Activated gamma-delta T cell treated with anti-CD3 and anti-CD28 coated beads, Interleukin-2, amount 50 U/mL, for 16 hours (primary cell): ENCODE results near the gene REX1BD.

ENCODE experiments used
- DNase-seq: peaks from one replicate; pipeline ENCODE4 v3.0.0-alpha.2; 2020; ENCODE audit warnings: low read depth

Gene REX1BD

GRCh38 chr19:18603255-18603957, 14.8 kb downstream of the REX1BD start:
- no peak for DNase-seq

- DNase-seq, result no peak
These were observed 15.6 kb downstream of the REX1BD start for GRCh38 chr19:18603958-18604819.

- no peak for DNase-seq
These were observed 16.2 kb downstream of the REX1BD start for GRCh38 chr19:18604820-18605159.

GRCh38 chr19:18605196-18605545, 16.6 kb downstream of the REX1BD start:
- no peak for DNase-seq

DNA sequence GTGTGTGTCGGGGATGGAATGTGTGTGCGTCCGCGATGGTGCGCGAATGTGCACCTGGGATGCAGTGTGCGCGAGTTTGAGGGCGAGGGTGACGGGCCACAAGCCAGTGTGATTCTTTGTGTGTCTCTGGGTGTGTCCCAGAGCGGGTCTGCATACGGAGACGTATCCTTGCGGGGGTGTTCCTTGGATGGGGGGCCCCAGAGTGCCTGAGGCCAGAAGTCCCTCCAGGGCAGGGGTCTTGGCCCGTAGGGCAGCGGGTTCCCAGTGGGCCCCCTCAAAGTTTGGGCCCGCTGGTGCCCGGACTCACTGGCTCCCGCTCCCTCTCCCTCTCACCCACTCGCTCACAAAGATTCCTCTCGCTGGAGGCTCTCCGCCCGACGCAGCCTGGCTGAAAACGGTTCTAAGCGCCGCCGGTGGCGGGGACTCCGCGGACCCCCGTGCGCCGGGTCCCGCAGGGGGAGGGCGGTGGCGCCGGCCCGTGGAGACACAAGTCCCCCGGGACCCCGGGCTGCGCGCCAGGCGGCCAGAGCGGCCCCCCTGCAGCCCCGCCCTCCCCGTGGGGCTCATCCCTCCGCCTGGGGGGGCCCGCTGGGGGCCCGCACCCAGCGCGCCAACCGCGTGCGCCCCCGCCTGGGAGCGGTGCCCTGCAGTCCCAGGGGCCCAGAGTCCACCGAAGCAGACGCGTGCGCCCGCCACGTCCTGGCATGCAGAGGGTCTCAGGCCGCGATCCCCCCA, 17.1 kb downstream of the REX1BD start:
- no peak for DNase-seq

DNA sequence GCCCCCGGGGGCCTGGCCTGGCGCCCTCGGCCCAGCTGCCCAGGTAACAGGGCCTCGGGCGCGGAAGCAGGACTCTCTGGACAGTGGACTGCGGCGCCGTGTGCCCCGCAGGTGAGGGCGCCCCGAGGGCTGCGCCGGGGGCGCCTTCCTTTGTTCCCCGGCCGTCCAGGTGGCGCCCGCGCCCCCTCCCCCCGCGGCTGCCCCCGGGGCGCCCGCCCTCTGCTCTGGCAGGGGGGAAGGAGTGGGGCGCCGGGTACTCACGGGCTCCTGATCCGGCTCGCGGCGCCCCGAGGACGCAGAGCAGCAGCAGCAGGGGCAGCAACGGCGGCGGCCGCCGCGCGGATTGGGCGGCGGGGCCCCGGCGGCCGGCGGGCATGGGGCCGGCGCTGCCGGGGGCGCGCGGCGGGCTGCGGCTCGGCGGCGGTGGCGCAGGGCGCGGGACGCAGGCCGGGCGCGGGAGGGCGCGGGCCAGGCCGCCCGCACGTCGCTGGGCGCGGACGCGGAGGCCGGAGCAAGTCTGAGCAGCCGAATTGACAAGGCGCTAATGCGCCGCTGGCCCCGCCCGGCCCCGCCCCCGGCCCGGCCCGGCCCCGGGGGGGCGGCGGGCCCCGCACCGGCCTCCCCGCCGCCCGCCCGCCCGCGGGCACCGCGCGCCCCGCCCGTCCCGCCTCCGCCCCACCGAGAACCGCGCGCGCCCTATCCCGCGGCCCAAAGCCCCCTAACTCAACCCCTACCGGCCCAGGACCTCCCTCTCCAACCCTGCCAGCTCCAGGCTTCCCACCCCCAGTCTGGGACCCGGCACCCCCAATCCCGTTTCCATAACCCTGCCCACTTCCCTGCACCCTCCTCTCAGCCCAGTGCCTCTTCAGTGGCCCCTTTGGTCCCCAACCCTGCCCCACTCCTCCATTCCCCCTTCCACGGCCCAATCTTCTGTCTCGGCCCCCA, 18.0 kb downstream of the REX1BD start, which contains the start of gene CRLF1:
TSS of gene CRLF1 (minus strand) at position 519 of the 945 bp plus-strand sequence. CDS start at position 376, 143 bp downstream.
- DNase-seq, result no peak

DNA sequence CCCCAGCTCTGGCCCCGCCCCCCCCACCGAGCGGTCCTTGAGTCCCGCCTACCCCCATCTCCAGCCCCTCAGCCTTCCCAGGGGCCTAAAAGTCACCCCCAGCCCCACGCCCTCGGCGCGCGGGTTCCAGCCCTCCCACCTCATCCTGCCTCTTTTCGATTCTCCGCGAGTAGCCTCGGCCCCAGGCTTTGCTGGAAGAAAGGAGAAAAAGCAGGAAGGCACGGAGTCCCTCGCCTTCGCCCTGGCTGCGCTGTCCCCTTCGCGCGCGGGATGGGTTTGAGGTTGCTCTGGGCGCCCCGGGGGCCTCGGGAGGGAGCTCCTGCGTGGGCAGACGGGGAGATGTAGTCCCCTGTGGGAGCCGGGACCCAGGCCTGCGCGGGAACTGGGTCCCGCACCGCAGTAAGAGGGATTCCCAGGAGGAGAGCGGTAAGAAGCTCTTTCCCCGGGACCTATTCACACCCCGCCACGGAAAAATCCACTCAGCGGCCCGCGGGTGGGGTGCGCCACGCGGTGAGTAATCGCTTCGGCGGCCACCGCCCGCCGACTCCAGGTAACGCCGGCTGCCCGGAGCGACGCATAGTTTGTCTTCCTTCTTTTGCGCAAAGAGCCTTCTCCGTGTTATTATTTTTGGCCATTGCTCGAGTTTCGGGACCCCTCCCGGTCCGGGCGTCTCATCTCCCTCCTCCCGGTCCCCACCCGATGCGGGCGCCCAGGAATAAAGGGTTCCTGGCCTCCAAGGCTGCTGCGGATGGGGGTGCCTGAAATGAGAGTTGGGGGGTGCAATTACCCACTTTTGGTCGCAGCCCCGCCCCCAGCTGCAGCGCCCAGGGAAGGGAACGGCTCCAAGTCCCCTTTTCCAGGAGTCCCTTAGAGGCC, 18.9 kb downstream of the REX1BD start:
- DNase-seq, result no peak

DNA sequence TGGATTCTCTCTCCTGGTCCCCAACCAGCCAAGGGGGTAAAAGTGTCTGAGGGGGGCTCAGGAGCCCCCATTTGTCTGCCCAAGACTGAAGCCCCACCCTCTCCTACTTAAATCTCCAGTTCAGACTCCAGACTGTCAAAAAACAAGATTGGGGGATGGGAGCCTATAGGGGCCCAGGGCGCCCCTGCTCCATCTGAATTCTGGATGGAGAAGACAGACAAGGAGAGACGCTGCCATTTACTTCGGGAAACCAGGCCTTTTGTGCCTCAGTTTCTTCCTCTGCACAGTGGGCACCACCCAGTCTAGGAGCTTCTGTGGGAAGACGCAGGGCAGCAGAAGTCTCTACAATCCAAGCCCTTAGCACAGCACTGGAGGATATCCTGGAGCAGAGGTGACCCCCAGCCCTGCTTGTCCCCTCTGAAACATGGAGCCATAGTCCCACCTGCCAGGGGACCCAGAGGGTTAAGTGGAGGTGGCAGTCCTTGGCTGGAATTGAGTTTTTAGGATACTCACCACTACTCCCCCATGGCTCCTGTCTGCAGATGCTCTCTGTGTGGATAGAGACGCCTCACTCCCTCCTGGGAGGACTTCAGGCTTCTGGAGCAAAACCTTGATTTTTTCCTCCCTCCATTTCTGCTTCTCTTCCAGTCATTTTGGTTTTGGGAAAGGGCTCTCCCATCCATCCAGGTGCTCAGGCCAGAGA, 19.7 kb downstream of the REX1BD start:
- DNase-seq, result no peak

GRCh38 chr19:18608805-18609716, 20.5 kb downstream of the REX1BD start:
- no peak for DNase-seq

DNA sequence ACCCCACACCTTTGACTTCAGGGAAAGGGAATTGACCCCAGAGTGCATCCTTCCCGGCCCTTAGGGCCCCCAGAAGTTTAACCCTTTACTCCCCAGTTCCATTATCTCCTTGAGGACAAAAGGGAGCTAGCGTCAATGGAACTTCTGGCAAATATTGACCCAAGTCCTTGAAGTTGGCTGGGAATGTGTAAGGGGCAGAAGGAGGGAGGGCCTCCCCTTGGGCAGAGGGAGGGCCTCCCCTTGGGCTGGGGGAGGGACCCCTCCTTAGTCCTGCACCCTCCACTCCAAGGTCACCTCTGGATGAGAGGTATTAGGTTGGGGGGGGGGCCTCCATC, 21.1 kb downstream of the REX1BD start:
- DNase-seq, result no peak

GRCh38 chr19:18610245-18610555, 21.6 kb downstream of the REX1BD start:
- no peak for DNase-seq

DNA sequence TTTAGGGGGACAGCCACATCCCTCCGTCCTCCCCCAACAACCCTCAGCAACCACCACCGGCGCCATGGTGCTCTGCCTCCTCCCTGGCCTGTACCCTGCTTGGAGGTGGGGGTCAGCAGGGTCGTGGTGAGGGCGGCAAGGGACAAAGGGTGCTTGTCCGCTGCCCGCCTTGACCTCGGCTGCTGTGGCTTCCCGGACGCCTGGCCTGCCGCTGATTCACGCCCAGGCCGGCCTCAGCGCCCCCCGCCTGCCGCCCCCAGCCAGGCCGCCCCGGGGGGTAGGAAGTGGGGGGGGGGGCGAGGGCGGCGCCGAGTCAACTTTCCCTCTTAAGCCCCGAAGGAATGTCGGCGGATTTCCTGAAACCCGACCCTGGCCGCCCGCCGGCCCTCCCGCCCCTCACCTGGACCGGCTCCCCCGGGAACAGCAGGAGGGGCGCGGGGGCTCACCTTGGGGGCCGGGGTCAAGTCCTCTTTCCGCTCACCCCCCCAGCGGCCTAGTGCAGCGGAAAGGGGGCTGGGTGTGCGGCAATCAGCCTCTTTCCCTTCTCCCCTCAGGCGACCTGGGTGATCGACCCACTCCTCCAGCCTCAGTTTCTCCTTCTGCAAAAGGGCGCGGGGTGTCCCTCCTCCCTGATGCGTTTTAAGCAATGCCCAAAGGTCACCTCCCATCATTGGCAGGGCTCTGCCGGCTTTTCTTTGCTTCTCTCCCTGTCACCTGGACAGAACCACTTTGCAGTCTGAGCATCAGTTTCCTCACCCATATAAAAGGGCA, 22.1 kb downstream of the REX1BD start:
- DNase-seq, result no peak

- DNase-seq, result no peak
These were observed 22.9 kb downstream of the REX1BD start for GRCh38 chr19:18611327-18612050.

DNA sequence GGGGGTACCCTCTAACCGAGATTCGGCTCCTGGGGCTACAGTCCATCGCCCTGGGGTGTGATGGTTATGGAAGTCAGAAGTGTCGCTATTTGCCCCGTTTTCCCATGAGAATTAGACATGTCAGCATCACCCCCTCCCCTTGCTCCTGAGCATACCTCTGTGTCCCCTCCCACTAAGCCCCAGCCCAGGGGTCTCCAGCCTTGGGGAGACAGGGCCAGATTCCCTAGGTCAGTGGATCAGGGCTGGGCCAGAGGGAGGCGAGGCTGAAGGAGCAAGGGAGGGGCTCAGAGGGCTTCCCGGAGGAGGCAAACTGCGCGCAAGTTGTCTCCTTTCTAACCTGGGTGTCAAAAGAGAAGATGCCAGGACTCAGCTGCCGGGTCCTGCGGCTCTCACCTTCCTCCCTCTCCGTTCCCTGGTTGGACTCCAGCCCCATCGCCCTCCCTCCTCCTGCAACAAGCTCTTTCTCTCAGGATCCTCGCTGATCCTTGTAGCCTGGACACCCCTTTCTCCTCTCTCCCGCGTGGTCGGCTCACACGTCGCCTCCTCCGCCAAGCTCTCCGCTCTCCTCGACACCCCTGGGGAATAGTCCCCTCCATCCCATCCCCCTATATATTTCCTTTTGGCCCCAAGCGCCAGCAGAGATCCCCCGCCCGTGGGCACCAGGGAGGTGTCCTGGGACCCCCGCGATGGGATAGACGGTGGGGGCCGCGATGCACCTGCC, 23.6 kb downstream of the REX1BD start:
- DNase-seq, result no peak

GRCh38 chr19:18612772-18613588, 24.4 kb downstream of the REX1BD start, which contains the start of gene TMEM59L:
TSS of gene TMEM59L (plus strand) at chr19:18612870. CDS start at chr19:18612959, 89 bp downstream.
- DNase-seq, result no peak

DNA sequence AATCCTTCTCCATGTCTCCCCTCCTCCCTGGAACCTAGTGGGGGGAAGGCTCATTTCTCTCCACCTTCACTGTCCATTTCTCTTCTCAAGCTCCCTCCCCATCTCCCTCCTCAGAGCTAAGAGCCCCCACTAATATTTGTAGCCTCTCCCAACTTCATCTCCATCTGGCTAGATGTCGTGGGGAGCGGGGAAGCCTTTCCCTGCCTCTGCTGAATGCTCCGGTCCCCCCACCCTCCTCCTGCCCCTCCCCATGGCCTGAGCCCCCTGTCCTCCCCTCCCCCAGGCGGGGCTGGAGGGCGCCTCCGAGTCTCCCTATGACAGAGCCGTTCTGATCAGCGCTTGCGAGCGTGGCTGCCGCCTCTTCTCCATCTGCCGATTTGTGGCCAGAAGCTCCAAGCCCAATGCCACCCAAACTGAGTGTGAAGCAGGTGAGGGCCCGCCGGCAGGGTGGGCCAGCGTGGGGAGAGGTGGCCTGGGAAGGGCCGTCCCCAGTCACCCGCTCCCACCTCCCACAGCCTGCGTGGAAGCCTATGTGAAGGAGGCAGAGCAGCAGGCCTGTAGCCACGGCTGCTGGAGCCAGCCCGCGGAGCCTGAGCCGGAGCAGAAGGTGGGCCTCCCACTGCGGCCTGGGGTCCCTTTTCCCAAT, 25.1 kb downstream of the REX1BD start:
- DNase-seq, result no peak
